Fibroblast of lung (primary cell): ENCODE data around the gene ABCA10.

Experiments used
- CTCF ChIP-seq, 2 donors: IDR thresholded peaks in 1 of 2; conservative IDR thresholded peaks in 1 of 2; 1 replicate in 1 of 2; 2 replicates in 1 of 2; pipeline ENCODE4 v1.5.1; 2011 to 2012; ENCODE audit warnings: low read length in 2 of 2, control low read depth in 1 of 2, inconsistent platforms in 1 of 2, low read depth in 1 of 2, mild to moderate bottlenecking in 1 of 2
- EZH2 ChIP-seq: IDR thresholded peaks from 2 replicates; pipeline ENCODE4 v1.5.1; 2012; ENCODE audit warnings: low read length, control low read depth, mild to moderate bottlenecking; ENCODE audit errors: missing control alignments

DNA sequence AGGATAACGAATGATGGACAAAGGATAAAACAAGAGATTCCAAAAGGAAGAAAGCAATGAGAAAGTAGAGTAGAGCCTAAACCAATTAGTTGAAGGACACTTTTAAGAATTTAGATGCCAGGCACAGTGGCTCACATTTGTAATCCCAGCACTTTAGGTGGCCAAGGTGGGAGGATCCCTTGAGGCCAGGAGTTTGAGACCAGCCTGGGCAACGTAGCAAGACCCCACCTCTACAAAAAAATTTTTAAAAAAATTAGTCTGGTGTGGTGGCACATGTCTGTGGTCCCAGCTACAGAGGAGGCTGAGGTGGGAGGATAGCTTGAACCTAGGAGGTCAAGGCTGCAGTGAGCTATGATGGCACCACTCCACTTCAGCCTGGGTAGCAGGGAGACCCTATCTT is 20.0 kb downstream of the ABCA10 start:
- TF ChIP-seq CTCF (conservative IDR thresholded peaks at IDR 0.05 in 1 of 2, IDR thresholded peaks at IDR 0.05 in 1 of 2; ENCODE audit: low read depth in 1 of 2, low read length in 2 of 2) (no peak), EZH2 (no peak)
